Measurements from ENCODE around the gene TSR1.

GRCh38 chr17:2304931-2305330 lies 31.3 kb downstream of the TSR1 start:
- TF ChIP-seq CTCF (IDR thresholded peaks at IDR 0.05) (no peak), POLR2A (IDR thresholded peaks at IDR 0.05) (no peak)

All from thyroid gland (tissue), 4 donors.